Tongue (tissue), 2 donors: ENCODE data around the gene FHIT. TPM values are rescaled to one million over a fixed set of nuclear protein-coding genes. Genes with fewer than 3 reads are reported as not detected.
A peak's percentile ranks its signal among the peaks of the same experiment; 100 is the strongest.

ENCODE experiments used
- DNase-seq: peaks from one replicate; pipeline ENCODE4 v3.0.0-alpha.2; 2015
- total RNA-seq: library from RNA; depleted of rRNA; stranded (reverse); fragments of >200 nt; gene quantifications from one replicate; pipeline ENCODE4 v1.2.3, GENCODE V29; 2014

FHIT gene
- total RNA-seq, 1 donor from 2014 or later = 7.4 TPM

- DNase-seq = no peak
Measured at GRCh38 chr3:60760145-60760544, 491.1 kb downstream of the FHIT start.

- no peak for DNase-seq
Measured at GRCh38 chr3:60759439-60759838, 491.8 kb downstream of the FHIT start.

GRCh38 chr3:60758831-60759230 is 492.4 kb downstream of the FHIT start:
- DNase-seq = no peak

- DNase-seq = no peak
Measured at GRCh38 chr3:60758171-60758570, 493.1 kb downstream of the FHIT start.

GRCh38 chr3:60757724-60758123 is 493.5 kb downstream of the FHIT start:
- no peak for DNase-seq

- DNase-seq = peak; percentile 24
Measured at GRCh38 chr3:60756241-60757030, 494.8 kb downstream of the FHIT start.

- no peak for DNase-seq
Measured at GRCh38 chr3:60755094-60755493, 496.2 kb downstream of the FHIT start.

GRCh38 chr3:60754617-60755016 is 496.6 kb downstream of the FHIT start:
- no peak for DNase-seq

GRCh38 chr3:60752809-60753208 is 498.4 kb downstream of the FHIT start:
- DNase-seq = peak; percentile 35

- no peak for DNase-seq
Measured at GRCh38 chr3:60746695-60747416, 504.4 kb downstream of the FHIT start.

GRCh38 chr3:60746043-60746638 is 505.1 kb downstream of the FHIT start:
- DNase-seq = no peak

GRCh38 chr3:60743631-60744164 is 507.6 kb downstream of the FHIT start:
- peak; percentile 86 for DNase-seq

GRCh38 chr3:60742606-60743145 is 508.6 kb downstream of the FHIT start:
- peak; percentile 27 for DNase-seq

GRCh38 chr3:60737633-60738399 is 513.4 kb downstream of the FHIT start:
- peak; percentile 13 for DNase-seq

GRCh38 chr3:60730371-60730770 is 520.9 kb downstream of the FHIT start:
- no peak for DNase-seq

- no peak for DNase-seq
Measured at GRCh38 chr3:60729056-60729455, 522.2 kb downstream of the FHIT start.

- no peak for DNase-seq
Measured at GRCh38 chr3:60728006-60728405, 523.2 kb downstream of the FHIT start.

- no peak for DNase-seq
Measured at GRCh38 chr3:60720736-60721135, 530.5 kb downstream of the FHIT start.

- DNase-seq = no peak
Measured at GRCh38 chr3:60716573-60716972, 534.7 kb downstream of the FHIT start.

- DNase-seq = peak; percentile 19
Measured at GRCh38 chr3:60708191-60708975, 542.9 kb downstream of the FHIT start.

- DNase-seq = no peak
Measured at GRCh38 chr3:60707452-60708020, 543.7 kb downstream of the FHIT start.
